HepG2 (cell line): ENCODE measurements around the gene PLAAT3. TPM values are rescaled to one million over a fixed set of nuclear protein-coding genes. Genes with fewer than 3 reads are reported as not detected.
"Not testable (repeated sequence)": the region's sequence is repeated elsewhere in the genome, so short reads cannot be mapped to it uniquely, and the experiment has no call there.

Experiments used
- ATAC-seq: fragments of 200-7000 bp; cut with Tn5 transposase; 3 replicates; pipeline ENCODE4 v1.9.1; 2020; ENCODE audit warnings: mild to moderate bottlenecking, moderate library complexity
- BruUV-seq: library from RNA; stranded (reverse); fragments of 400-500 nt; replicated peaks from 2 replicates; lab custom pipeline; 2021; lab: Mats Ljungman, UMichigan
- CTCF ChIA-PET: fragments of 300-600 bp; formaldehyde crosslinking; extraction: SDS; loops from one replicate; lab custom pipeline; 2021; ENCODE audit warnings: low total read pairs, inconsistent platforms, low intra/inter-chr PET ratio; lab: Yijun Ruan, JAX
- POLR2A ChIA-PET: fragments of 350-600 bp; sonication (Branson Sonifier 250); formaldehyde crosslinking; loops from one replicate; lab custom pipeline; 2020; ENCODE audit warnings: antibody characterized with exemption, inconsistent platforms; lab: Yijun Ruan, JAX
- DNase-seq: peaks from one replicate; pipeline ENCODE4 v3.0.0-alpha.2; 2015; ENCODE audit warnings: low spot score
- FAIRE-seq: peaks from 3 replicates; lab custom pipeline; 2011; peaks lifted over from hg19 to GRCh38; lab: Jason Lieb, UNC
- H2AFZ ChIP-seq: one replicate; pipeline ENCODE4 v1.6.1; 2011; ENCODE audit warnings: low read length, inconsistent platforms
- H3K27ac ChIP-seq: fragments of 300-600 bp; 3 replicates; pipeline ENCODE4 v1.8.0; 2011; ENCODE audit warnings: mixed run types, mild to moderate bottlenecking, mixed read lengths, low read length, inconsistent platforms; ENCODE audit not compliant: insufficient read depth; ENCODE audit errors: extremely low read length
- H3K27me3 ChIP-seq, 2 experiments: fragments of 200-600 bp in 1 of 2; 2 replicates in 1 of 2; 3 replicates in 1 of 2; pipeline versions ENCODE4 v1.6.0 to v1.8.0; 2011; ENCODE audit warnings: low read length in 2 of 2, mild to moderate bottlenecking in 2 of 2, moderate library complexity in 2 of 2, inconsistent platforms in 1 of 2; ENCODE audit not compliant: insufficient read depth in 2 of 2, control insufficient read depth in 1 of 2
- H3K36me3 ChIP-seq, 2 experiments: fragments of 200-600 bp in 1 of 2; replicated peaks in 1 of 2; 2 replicates in 1 of 2; 3 replicates in 1 of 2; pipeline versions ENCODE4 v1.5.1 to v1.8.0; 2011; ENCODE audit warnings: low read length in 2 of 2, inconsistent platforms in 1 of 2; ENCODE audit not compliant: insufficient read depth in 2 of 2, control insufficient read depth in 1 of 2
- H3K4me1 ChIP-seq: 2 replicates; pipeline ENCODE4 v1.5.1; 2012; ENCODE audit warnings: low read length, inconsistent platforms; ENCODE audit not compliant: insufficient read depth
- H3K4me2 ChIP-seq: 2 replicates; pipeline ENCODE4 v1.6.0; 2011; ENCODE audit warnings: low read depth, low read length, inconsistent platforms
- H3K4me3 ChIP-seq, 3 experiments: fragments of 200-600 bp in 1 of 3; sonication (generic), shearing (Covaris generic) in 1 of 3; replicated peaks in 1 of 3; 2 replicates each; pipeline ENCODE4 v1.5.1; 2011 to 2016; ENCODE audit warnings: low read length in 3 of 3, inconsistent platforms in 2 of 3, low read depth in 2 of 3, mild to moderate bottlenecking in 2 of 3, control low read depth in 1 of 3, mixed read lengths in 1 of 3; ENCODE audit not compliant: insufficient read depth in 1 of 3
- H3K79me2 ChIP-seq: one replicate; pipeline ENCODE4 v1.6.1; 2011; ENCODE audit warnings: low read length, inconsistent platforms; ENCODE audit not compliant: insufficient read depth
- H3K9ac ChIP-seq: 2 replicates; pipeline ENCODE4 v1.6.0; 2011; ENCODE audit warnings: mild to moderate bottlenecking, low read depth, low read length, inconsistent platforms; ENCODE audit not compliant: insufficient read depth
- H3K9me3 ChIP-seq: 2 replicates; pipeline ENCODE4 v1.5.1; 2012; ENCODE audit warnings: mild to moderate bottlenecking, low read length
- H4K20me1 ChIP-seq: 2 replicates; pipeline ENCODE4 v1.6.0; 2011; ENCODE audit warnings: inconsistent platforms, mild to moderate bottlenecking, low read length, moderate library complexity; ENCODE audit not compliant: insufficient read depth
- HOXA5 ChIP-seq: sonication (generic); formaldehyde crosslinking; IDR thresholded peaks from 2 replicates; pipeline ENCODE4 v1.4.0; 2020; ENCODE audit warnings: missing genetic modification reagents
- MATR3 ChIP-seq: sonication (generic); formaldehyde crosslinking; IDR thresholded peaks from 2 replicates; pipeline ENCODE4 v1.4.0; 2020; ENCODE audit warnings: missing genetic modification reagents
- MED13 ChIP-seq: sonication (generic); formaldehyde crosslinking; IDR thresholded peaks from 2 replicates; pipeline ENCODE4 v1.5.0; 2020; ENCODE audit warnings: missing genetic modification reagents
- MXI1 ChIP-seq: IDR thresholded peaks from 3 replicates; pipeline ENCODE4 v1.6.1; 2012; ENCODE audit warnings: low read depth, low read length, inconsistent platforms, borderline replicate concordance
- NBN ChIP-seq: fragments of 450-650 bp; conservative IDR thresholded peaks from 2 replicates; pipeline ENCODE4 v1.6.1; 2017
- ONECUT2 ChIP-seq: sonication (generic); formaldehyde crosslinking; IDR thresholded peaks from 2 replicates; pipeline ENCODE4 v1.4.0; 2020; ENCODE audit warnings: missing genetic modification reagents
- POLR2A ChIP-seq, 2 experiments: IDR thresholded peaks; 2 replicates each; pipeline ENCODE4 v1.6.1; 2011; ENCODE audit warnings: low read depth in 2 of 2, low read length in 2 of 2, mild to moderate bottlenecking in 1 of 2, moderate library complexity in 1 of 2; ENCODE audit not compliant: insufficient read depth in 1 of 2
- RAD21 ChIP-seq: fragments of 450-650 bp; formaldehyde crosslinking; IDR thresholded peaks from 2 replicates; pipeline ENCODE4 v1.5.0; 2020; ENCODE audit warnings: mild to moderate bottlenecking
- STAG1 ChIP-seq: sonication (generic); formaldehyde crosslinking; IDR thresholded peaks from 2 replicates; pipeline ENCODE4 v1.4.0; 2020; ENCODE audit warnings: missing genetic modification reagents
- WGBS: methylation state at CpG from one replicate; pipeline ENCODE4 v1.1.6; 2017; ENCODE audit warnings: low lambda C conversion rate; 5-methylcytosine and 5-hydroxymethylcytosine counted together
- in situ Hi-C: cut with HindIII; loops from 2 replicates; pipeline ENCODE4 v1.10.0; 2017; ENCODE audit warnings: low pct_unique_long_range_greater_than_20kb; ENCODE audit not compliant: extremely low pct_ligation_motif_present
- intact Hi-C: fragments of 100-400 bp; cut with micrococcal nuclease; formaldehyde crosslinking; loops from one replicate; pipeline ENCODE4 v1.10.0; 2022; ENCODE audit not compliant: unreplicated experiment
- polyA plus RNA-seq, 8 experiments: library from polyadenylated mRNA; depleted of rRNA in 3 of 8; stranded (reverse) in 7 of 8; unstranded in 1 of 8; fragments of >200 nt; fragmentation: Illumina TruSeq in 4 of 8; extraction: Trizol in 4 of 8; gene quantifications; 2 replicates each; pipeline versions ENCODE4 v1.2.1 to v1.2.3, GENCODE V29; 2011 to 2016; ENCODE audit warnings: low read depth in 4 of 8, missing spikeins in 1 of 8, mixed read lengths in 1 of 8; ENCODE audit not compliant: insufficient read depth in 1 of 8
- total RNA-seq, 5 experiments: library from RNA; depleted of rRNA; stranded (reverse); fragments of >200 nt; fragmentation: Illumina TruSeq; extraction: Trizol; gene quantifications; 2 replicates each; pipeline ENCODE4 v1.2.3, GENCODE V29; 2016; ENCODE audit warnings: low read depth in 1 of 5
- TF ChIP-seq, protein P1 (sequence below): fragments of 450-650 bp; IDR thresholded peaks from 2 replicates; pipeline ENCODE4 v1.6.1; 2017
- TF ChIP-seq, protein P2 (sequence below): sonication (generic); formaldehyde crosslinking; IDR thresholded peaks from 2 replicates; pipeline ENCODE4 v1.5.0; 2020; ENCODE audit warnings: mild to moderate bottlenecking, missing genetic modification reagents, moderate library complexity
- TF ChIP-seq, protein P3 (sequence below): sonication (generic); formaldehyde crosslinking; conservative IDR thresholded peaks from 2 replicates; pipeline ENCODE4 v1.4.0; 2020; ENCODE audit warnings: missing genetic modification reagents

Gene PLAAT3
- total and polyA plus RNA-seq, 2 of the 13 experiments (the other 11 are each of a cell fraction or from before 2014, with no cell fraction given): 9.3 to 16.4 TPM

DNA sequence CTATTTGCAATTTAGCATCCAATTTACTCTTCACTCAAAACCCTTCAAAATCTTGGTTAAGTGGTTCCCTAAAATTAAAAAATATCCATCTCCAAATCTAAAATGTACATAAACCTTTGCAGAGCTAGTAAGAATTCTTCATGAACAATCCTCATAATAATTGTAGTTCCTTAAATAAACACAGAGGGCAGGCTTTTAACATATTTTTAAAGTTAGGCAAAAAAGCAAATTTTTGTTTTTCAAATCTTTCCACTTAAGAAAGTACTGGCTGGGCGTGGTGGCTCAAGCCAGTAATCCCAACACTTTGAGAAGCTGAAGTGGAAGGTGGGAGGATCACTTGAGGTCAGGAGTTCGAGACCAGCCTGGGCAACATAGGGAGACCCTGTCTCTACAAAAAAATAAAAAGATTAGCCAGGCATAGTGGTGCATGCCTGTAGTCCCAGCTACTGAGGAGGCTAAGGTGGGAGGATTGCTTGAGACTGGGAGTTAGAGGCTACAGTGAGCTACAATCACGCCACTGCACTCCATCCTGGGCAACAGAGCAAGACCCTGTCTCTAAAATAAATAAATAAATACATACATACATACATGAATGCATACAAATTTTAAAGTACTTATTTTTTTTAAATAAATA, 25.1 kb upstream of the PLAAT3 start:
- DNase-seq (no peak), ATAC-seq (no peak), FAIRE-seq (no peak)
- POLR2A ChIA-PET: no interaction called here
- in situ Hi-C loops (loop anchor here (5.0 kb wide), 1 partner anchor 162 kb away; no protein-coding TSS in a partner anchor), intact Hi-C loops (loop anchor here (5.0 kb wide), 1 partner anchor 732 kb away; no protein-coding TSS in a partner anchor)
- no peaks in the 10 kb centered on the region; the same call in 1 of the 2 replicates for H4K20me1 ChIP-seq
- no peak overlapping the region for H2AFZ ChIP-seq
- WGBS: 32% methylated on average over 3 of the region's 3 CpGs
- CTCF ChIA-PET: interaction anchor here (1.2 kb wide), 1 partner anchor 46 kb away, joined by 3 read pairs; no protein-coding TSS in a partner anchor
- no peaks in the 10 kb centered on the region for H3K27me3 ChIP-seq
- H3K36me3 ChIP-seq: no peaks in the 10 kb centered on the region
- no peak overlapping the region for H3K9ac ChIP-seq
- H3K9me3 ChIP-seq: no peaks in the 10 kb centered on the region
- no peak overlapping the region for H3K4me3 ChIP-seq
- H3K4me2 ChIP-seq: no peak overlapping the region
- H3K27ac ChIP-seq: no peak overlapping the region
- no TSS peak for BruUV-seq
- no peaks in the 10 kb centered on the region for H3K79me2 ChIP-seq
- TF ChIP-seq RAD21 (CRISPR knock-in tag) (no peak), HOXA5 (CRISPR knock-in tag) (no peak), NBN (no peak), MXI1 (no peak), POLR2A (IDR thresholded peaks at IDR 0.05; ENCODE audit: insufficient read depth in 1 of 2, low read depth in 2 of 2, low read length in 2 of 2) (no peak), MED13 (no peak), ONECUT2 (no peak), MATR3 (no peak), STAG1 (CRISPR knock-in tag) (peak; percentile 30)
- TF ChIP-seq, protein P1, sequence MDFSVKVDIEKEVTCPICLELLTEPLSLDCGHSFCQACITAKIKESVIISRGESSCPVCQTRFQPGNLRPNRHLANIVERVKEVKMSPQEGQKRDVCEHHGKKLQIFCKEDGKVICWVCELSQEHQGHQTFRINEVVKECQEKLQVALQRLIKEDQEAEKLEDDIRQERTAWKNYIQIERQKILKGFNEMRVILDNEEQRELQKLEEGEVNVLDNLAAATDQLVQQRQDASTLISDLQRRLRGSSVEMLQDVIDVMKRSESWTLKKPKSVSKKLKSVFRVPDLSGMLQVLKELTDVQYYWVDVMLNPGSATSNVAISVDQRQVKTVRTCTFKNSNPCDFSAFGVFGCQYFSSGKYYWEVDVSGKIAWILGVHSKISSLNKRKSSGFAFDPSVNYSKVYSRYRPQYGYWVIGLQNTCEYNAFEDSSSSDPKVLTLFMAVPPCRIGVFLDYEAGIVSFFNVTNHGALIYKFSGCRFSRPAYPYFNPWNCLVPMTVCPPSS: no peak
- TF ChIP-seq, protein P2, sequence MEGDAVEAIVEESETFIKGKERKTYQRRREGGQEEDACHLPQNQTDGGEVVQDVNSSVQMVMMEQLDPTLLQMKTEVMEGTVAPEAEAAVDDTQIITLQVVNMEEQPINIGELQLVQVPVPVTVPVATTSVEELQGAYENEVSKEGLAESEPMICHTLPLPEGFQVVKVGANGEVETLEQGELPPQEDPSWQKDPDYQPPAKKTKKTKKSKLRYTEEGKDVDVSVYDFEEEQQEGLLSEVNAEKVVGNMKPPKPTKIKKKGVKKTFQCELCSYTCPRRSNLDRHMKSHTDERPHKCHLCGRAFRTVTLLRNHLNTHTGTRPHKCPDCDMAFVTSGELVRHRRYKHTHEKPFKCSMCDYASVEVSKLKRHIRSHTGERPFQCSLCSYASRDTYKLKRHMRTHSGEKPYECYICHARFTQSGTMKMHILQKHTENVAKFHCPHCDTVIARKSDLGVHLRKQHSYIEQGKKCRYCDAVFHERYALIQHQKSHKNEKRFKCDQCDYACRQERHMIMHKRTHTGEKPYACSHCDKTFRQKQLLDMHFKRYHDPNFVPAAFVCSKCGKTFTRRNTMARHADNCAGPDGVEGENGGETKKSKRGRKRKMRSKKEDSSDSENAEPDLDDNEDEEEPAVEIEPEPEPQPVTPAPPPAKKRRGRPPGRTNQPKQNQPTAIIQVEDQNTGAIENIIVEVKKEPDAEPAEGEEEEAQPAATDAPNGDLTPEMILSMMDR (CRISPR knock-in tag): peak; percentile 16; the same call in 1 of the 2 replicates
- TF ChIP-seq, protein P3, sequence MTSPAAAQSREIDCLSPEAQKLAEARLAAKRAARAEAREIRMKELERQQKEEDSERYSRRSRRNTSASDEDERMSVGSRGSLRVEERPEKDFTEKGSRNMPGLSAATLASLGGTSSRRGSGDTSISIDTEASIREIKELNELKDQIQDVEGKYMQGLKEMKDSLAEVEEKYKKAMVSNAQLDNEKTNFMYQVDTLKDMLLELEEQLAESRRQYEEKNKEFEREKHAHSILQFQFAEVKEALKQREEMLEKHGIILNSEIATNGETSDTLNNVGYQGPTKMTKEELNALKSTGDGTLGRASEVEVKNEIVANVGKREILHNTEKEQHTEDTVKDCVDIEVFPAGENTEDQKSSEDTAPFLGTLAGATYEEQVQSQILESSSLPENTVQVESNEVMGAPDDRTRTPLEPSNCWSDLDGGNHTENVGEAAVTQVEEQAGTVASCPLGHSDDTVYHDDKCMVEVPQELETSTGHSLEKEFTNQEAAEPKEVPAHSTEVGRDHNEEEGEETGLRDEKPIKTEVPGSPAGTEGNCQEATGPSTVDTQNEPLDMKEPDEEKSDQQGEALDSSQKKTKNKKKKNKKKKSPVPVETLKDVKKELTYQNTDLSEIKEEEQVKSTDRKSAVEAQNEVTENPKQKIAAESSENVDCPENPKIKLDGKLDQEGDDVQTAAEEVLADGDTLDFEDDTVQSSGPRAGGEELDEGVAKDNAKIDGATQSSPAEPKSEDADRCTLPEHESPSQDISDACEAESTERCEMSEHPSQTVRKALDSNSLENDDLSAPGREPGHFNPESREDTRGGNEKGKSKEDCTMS: no peak
- TF ChIP-seq, all 625 proteins: peak for 2
- H3K4me1 ChIP-seq: no peaks in the 10 kb centered on the region

DNA sequence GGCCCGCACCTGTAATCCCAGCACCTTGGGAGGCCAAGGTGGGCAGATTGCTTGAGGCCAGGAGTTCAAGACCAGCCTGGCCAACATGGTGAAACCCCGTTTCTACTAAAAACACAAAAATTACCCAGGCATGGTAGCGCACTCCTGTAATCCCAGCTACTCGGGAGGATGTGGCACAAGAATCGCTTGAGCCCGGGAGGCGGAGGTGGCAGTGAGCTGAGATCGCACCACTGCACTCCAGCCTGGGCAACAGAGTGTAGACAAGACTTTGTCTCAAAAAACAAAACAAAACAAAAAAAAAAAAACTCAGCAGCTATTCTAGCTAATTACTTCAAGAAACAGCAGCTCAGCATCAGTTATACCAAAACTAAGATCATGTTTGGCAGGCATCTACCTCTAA, 24.2 kb upstream of the PLAAT3 start:
- H3K9me3 ChIP-seq, FAIRE-seq, H3K36me3 ChIP-seq, POLR2A ChIA-PET, H3K4me3 ChIP-seq, H4K20me1 ChIP-seq, H3K4me2 ChIP-seq, H3K27me3 ChIP-seq, H3K27ac ChIP-seq, H3K9ac ChIP-seq, DNase-seq, BruUV-seq, H3K4me1 ChIP-seq, H3K79me2 ChIP-seq, H2AFZ ChIP-seq, ATAC-seq: not testable (repeated sequence)
- WGBS: 78% methylated on average over 8 of the region's 8 CpGs
- CTCF ChIA-PET: interaction anchor here (1.2 kb wide), 1 partner anchor 45 kb away, joined by 3 read pairs; no protein-coding TSS in a partner anchor
- intact Hi-C loops (loop anchor here (5.0 kb wide), 1 partner anchor 731 kb away; no protein-coding TSS in a partner anchor), in situ Hi-C loops (loop anchor here (5.0 kb wide), 1 partner anchor 161 kb away; no protein-coding TSS in a partner anchor)
